Activated CD8-positive, alpha-beta memory T cell treated with anti-CD3 and anti-CD28 coated beads, Interleukin-2, amount 10 ng/mL, durations not matched to agents 7 days and 5 days (primary cell): ENCODE results near the gene FKBP2. TPM values are rescaled to one million over a fixed set of nuclear protein-coding genes. Genes with fewer than 3 reads are reported as not detected.

Experiments used
- ATAC-seq: fragments of 150-1000 bp; cut with Tn5 transposase; one replicate; pipeline ENCODE4 v1.10.0; 2021; ENCODE audit warnings: moderate library complexity
- CTCF ChIA-PET: fragments of 350-600 bp; sonication (Branson Sonifier 250); formaldehyde crosslinking; loops from one replicate; lab custom pipeline; 2021; ENCODE audit warnings: antibody characterized with exemption; lab: Charles Lee
- DNase-seq: peaks from one replicate; pipeline ENCODE4 v3.0.0-alpha.2; 2020
- H3K27ac Mint-ChIP-seq: one replicate; pipeline ENCODE4 v1.8.0; 2021; ENCODE audit warnings: mild to moderate bottlenecking, mixed read lengths
- H3K27me3 Mint-ChIP-seq: one replicate; pipeline ENCODE4 v1.8.0; 2021; ENCODE audit warnings: mixed read lengths
- H3K36me3 Mint-ChIP-seq: one replicate; pipeline ENCODE4 v1.8.0; 2021; ENCODE audit warnings: mild to moderate bottlenecking, mixed read lengths
- H3K4me1 Mint-ChIP-seq: one replicate; pipeline ENCODE4 v1.8.0; 2021; ENCODE audit warnings: mixed read lengths
- H3K4me3 Mint-ChIP-seq: one replicate; pipeline ENCODE4 v1.8.0; 2021; ENCODE audit warnings: mild to moderate bottlenecking, moderate library complexity, mixed read lengths
- H3K9me3 Mint-ChIP-seq: one replicate; pipeline ENCODE4 v1.8.0; 2022; ENCODE audit warnings: low read depth, mixed read lengths
- total RNA-seq, 2 experiments: library from RNA; stranded (reverse); gene quantifications; one replicate each; pipeline ENCODE4 v1.2.3, GENCODE V29; 2021

The FKBP2 gene
- total RNA-seq, 2 experiments from 2014 or later: 23.4 to 23.9 TPM

DNA sequence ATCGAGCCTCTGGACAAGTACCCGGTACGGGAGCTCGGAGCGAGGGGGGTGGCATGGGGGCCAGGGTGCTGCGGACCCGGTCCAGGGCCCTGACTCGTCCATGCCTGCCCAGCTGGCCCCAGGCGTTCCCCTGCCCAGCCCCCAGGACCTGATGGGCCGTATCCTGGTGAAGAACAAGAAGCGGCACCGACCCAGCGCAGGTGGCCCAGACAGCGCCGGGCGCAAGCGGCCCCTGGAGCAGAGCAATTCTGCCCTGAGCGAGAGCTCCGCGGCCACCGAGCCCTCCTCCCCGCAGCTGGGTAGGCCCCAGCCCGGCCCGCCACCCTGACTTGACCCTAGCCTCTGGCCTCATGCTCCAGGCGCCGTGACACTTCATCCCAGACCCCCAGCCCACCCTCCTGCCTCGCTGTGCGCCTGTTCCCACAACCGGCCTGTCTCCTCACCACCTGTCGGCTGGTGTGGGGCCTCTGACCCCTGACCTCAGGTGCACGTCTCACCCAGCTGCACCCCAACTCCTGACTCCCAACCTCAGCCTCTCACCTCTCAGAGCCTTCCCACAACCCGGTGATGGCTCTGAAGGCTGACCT, 18.1 kb downstream of the FKBP2 start:
- Mint-ChIP-seq H3K27me3 (no peaks in the 10 kb centered on the region), H3K27ac (no peak overlapping the region), H3K36me3 (peaks cover 17% of the 10 kb centered on the region), H3K4me1 (peaks cover 13% of the 10 kb centered on the region), H3K4me3 (no peak overlapping the region), H3K9me3 (no peaks in the 10 kb centered on the region)
- CTCF ChIA-PET: interaction anchor here (1.1 to 1.7 kb wide), 4 partner anchors 9 to 69 kb away, joined by 3 to 6 read pairs (median 3); no protein-coding TSS in a partner anchor
- ATAC-seq (no peak), DNase-seq (no peak)

DNA sequence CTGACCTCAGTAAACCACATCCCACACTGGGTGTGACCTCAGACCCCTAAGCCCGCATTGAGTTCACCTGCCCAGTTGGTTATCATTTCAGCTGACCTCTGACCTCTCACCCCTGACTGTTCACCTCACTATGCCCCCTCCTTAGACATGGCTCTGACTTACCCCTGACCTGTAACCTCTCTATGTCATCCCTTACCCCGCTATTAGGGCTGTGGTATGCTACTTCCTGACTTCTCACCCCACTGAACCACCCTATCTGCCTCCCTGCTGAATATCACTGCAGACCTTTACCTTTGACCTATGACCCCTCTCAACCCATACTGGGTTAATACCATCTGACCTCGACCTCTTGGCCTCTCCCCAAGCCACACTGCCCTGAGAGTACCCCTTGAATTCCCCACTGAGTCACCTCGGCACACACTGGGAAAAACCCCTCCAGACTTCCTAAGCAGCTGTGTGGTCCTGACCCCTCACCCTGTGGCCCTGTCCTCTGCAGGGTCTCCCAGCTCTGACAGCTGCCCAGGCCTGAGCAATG, 18.7 kb downstream of the FKBP2 start:
- Mint-ChIP-seq H3K27ac (peak overlapping the region; percentile 49), H3K4me3 (no peak overlapping the region), H3K27me3 (no peaks in the 10 kb centered on the region)

DNA sequence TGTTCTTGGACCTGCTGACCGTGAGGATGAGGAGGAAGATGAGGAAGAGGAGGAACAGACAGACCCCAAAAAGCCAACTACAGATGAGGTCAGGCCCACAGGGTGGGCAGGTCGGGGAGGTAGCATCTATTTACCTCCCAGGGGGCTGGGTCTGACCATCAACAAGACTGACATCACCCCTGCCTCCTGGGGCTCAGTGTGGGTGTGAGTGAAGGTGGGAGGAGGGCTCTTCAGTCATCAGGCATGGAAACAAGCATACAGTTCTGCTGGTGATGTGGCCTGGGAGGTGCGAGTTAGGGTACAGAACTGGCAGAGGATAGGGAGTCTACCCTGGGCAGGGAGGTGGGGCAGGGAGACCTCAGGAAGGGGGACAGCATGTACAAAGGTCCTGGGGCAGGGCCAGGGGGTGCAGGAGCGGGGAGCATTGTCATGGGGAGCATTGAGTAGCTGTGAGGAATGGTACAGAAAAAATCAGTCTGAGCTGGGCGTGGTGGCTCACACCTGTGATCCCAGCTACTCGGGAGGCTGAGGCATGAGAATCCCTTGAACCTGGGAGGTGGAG, 19.3 kb downstream of the FKBP2 start:
- Mint-ChIP-seq H3K36me3 (peaks cover 16% of the 10 kb centered on the region), H3K4me1 (peaks cover 11% of the 10 kb centered on the region), H3K27me3 (no peaks in the 10 kb centered on the region), H3K9me3 (no peaks in the 10 kb centered on the region), H3K4me3 (no peak overlapping the region), H3K27ac (peak overlapping the region; percentile 13)
- peak; percentile 18 for ATAC-seq
- no peak for DNase-seq
- CTCF ChIA-PET: interaction anchor here (1.3 to 2.3 kb wide), 2 partner anchors 8 to 10 kb away, joined by 4 to 7 read pairs; no protein-coding TSS in a partner anchor

More for the DNA sequence above, 18.7 kb downstream of the FKBP2 start:
- Mint-ChIP-seq H3K36me3 (peaks cover 17% of the 10 kb centered on the region), H3K9me3 (no peaks in the 10 kb centered on the region), H3K4me1 (peaks cover 11% of the 10 kb centered on the region)
- no peak for ATAC-seq
- CTCF ChIA-PET: interaction anchor here (1.2 to 2.3 kb wide), 3 partner anchors 8 to 52 kb away, joined by 3 to 7 read pairs (median 4); no protein-coding TSS in a partner anchor
- no peak for DNase-seq

DNA sequence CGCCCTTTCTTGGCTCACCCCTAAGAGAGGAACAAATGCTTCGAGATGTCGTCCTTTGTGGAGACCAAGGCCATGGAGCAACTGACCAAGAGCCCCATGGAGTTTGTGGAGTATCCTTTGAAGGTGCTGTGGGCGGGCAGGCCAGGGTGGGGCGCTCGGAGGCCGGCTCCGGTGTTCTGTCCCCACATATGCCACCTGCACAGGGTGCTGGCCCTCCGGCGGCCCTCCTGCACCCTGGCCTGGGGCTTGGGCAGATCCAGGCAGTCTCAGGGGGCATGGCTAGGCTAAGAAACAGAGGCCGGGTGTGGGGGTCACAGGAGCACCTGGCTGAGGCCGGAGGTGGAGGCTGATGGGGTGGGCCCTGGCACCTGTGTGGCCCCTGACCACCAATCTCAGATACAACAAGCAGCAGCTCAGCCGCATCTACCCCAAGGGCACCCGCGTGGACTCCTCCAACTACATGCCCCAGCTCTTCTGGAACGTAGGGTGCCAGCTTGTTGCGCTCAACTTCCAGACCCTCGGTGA, 20.7 kb downstream of the FKBP2 start:
- H3K27ac Mint-ChIP-seq: no peak overlapping the region
- ATAC-seq (no peak), DNase-seq (no peak)
- no peaks in the 10 kb centered on the region for H3K9me3 Mint-ChIP-seq
- CTCF ChIA-PET: interaction anchor here (0.7 to 2.3 kb wide), 3 partner anchors 11 to 17 kb away, joined by 3 to 7 read pairs (median 3); partner anchors contain the start of gene PLCB3
- peaks cover 11% of the 10 kb centered on the region for H3K4me1 Mint-ChIP-seq
- peaks cover 14% of the 10 kb centered on the region for H3K36me3 Mint-ChIP-seq
- no peak overlapping the region for H3K4me3 Mint-ChIP-seq
- H3K27me3 Mint-ChIP-seq: no peaks in the 10 kb centered on the region

DNA sequence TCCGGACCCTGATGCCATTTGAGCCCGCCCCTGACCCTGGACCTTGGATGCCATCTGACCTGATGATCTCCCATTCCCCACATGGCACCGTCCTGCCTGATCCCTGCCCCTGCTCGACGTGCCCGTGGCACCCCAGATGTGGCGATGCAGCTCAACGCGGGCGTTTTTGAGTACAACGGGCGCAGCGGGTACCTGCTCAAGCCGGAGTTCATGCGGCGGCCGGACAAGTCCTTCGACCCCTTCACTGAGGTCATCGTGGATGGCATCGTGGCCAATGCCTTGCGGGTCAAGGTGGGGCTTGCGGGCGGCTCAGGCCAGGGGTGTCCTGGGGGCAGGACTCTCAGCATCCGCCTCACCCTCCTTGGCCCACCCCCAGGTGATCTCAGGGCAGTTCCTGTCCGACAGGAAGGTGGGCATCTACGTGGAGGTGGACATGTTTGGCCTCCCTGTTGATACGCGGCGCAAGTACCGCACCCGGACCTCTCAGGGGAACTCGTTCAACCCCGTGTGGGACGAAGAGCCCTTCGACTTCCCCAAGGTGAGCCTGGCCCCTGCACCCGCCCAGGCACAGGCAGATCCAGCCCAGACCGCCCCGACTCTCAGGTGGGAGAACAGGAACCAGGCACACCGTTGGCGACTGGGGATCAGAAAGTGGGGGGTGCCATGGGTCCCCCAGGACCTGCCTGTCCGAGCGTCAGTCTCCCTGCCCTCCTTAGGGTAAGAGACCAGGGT, 21.5 kb downstream of the FKBP2 start:
- Mint-ChIP-seq H3K4me3 (no peak overlapping the region), H3K9me3 (no peaks in the 10 kb centered on the region), H3K4me1 (peaks cover 13% of the 10 kb centered on the region), H3K27ac (no peak overlapping the region), H3K27me3 (no peaks in the 10 kb centered on the region), H3K36me3 (peaks cover 14% of the 10 kb centered on the region)
- DNase-seq (no peak), ATAC-seq (no peak)
- CTCF ChIA-PET: interaction anchor here (0.7 to 3.6 kb wide), 3 partner anchors 11 to 18 kb away, joined by 3 to 28 read pairs (median 3); partner anchors contain the start of gene PLCB3

DNA sequence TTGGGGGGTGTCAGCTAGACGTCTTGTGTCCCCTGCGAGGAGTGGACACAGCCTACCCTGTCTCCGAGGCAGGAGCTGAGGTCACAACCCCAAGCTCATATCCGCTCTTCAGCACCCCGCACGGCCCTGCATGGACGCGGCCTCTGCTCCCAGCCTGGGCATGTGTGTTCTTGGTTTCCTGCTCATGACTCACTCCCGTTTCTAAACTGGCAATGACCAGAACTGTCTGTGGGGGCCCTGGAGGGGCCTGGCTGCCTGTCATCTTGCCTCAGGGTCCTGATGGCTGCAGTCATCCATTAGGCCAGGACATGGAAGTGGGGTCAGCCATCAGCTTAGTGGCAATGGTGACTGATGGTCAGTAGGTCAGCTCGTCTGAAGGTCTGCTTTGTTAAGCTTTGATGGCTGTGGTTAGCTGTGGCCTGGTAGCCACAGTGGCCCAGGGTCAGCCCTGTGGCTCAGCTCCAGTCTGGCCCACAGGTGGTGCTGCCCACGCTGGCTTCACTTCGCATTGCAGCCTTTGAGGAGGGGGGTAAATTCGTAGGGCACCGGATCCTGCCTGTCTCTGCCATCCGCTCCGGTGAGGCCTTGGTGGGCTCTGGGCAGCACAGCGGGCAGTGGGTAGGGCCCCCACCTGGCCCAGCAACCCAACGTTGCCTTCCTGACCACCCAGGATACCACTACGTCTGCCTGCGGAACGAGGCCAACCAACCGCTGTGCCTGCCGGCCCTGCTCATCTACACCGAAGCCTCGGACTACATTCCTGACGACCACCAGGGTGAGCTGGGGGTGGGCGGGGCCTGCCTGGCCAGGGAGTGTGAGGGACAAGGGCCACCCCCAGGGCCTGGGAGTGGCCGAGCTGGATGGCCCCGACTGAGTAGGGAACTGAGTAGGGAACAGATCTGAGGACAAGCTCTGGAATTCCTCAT, 22.4 kb downstream of the FKBP2 start:
- no peak overlapping the region for H3K27ac Mint-ChIP-seq
- peaks cover 12% of the 10 kb centered on the region for H3K36me3 Mint-ChIP-seq
- ATAC-seq: no peak
- no peak overlapping the region for H3K4me3 Mint-ChIP-seq
- DNase-seq: no peak
- H3K4me1 Mint-ChIP-seq: peaks cover 21% of the 10 kb centered on the region
- no peaks in the 10 kb centered on the region for H3K27me3 Mint-ChIP-seq
- CTCF ChIA-PET: interaction anchor here (2.1 to 3.6 kb wide), 2 partner anchors 12 to 38 kb away, joined by 9 to 28 read pairs; partner anchors contain the start of genes CATSPERZ and PLCB3
- no peaks in the 10 kb centered on the region for H3K9me3 Mint-ChIP-seq

DNA sequence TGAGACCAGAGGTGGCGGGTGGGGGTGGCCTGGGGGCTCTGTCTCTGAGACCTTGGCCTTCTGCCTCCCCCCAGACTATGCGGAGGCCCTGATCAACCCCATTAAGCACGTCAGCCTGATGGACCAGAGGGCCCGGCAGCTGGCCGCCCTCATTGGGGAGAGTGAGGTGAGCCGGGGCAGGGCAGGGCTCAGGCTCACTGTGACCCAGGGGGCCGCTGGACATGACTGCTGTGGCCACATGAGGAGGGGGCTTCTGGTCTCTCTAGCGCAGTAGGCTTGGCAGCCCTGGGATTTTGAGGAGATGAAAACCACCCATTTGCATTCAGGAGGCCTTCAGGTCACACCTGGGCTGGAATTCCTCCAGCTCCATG, 23.0 kb downstream of the FKBP2 start:
- Mint-ChIP-seq H3K4me3 (no peak overlapping the region), H3K9me3 (no peaks in the 10 kb centered on the region), H3K27me3 (no peaks in the 10 kb centered on the region), H3K27ac (no peak overlapping the region), H3K4me1 (peaks cover 27% of the 10 kb centered on the region), H3K36me3 (peaks cover 14% of the 10 kb centered on the region)
- DNase-seq (no peak), ATAC-seq (no peak)
- CTCF ChIA-PET: interaction anchor here (2.1 to 3.6 kb wide), 2 partner anchors 12 to 37 kb away, joined by 9 to 28 read pairs; partner anchors contain the start of genes CATSPERZ and PLCB3

DNA sequence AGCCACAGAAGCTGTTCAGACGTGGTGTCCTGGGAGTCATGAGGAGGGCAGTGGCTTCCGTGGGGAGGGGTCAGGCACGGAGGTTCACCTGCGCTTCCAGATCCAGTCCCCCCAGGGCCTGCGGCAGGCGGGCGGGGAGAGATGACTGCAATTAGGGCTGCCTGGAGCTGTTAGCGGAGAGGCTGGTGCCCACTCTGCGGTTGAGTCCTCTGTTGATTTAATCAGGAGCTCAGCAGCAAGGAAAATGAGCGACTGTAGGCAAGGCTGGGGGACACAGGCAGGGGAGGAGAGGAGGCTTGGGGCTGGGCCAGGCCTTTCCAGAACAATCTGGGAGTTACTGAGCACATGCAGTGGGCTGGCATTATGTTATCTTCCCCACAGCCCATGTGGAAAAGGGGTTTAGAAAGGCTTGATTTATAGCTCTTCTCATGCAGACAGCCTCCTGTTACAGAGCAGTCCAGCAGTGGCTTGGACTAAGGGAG, 23.5 kb downstream of the FKBP2 start:
- H3K9me3 Mint-ChIP-seq: no peaks in the 10 kb centered on the region
- CTCF ChIA-PET: interaction anchor here (2.1 to 3.6 kb wide), 2 partner anchors 13 to 36 kb away, joined by 9 to 28 read pairs; partner anchors contain the start of genes CATSPERZ and PLCB3
- H3K4me3 Mint-ChIP-seq: no peak overlapping the region
- ATAC-seq: no peak
- H3K27me3 Mint-ChIP-seq: no peaks in the 10 kb centered on the region
- no peak overlapping the region for H3K27ac Mint-ChIP-seq
- peaks cover 12% of the 10 kb centered on the region for H3K36me3 Mint-ChIP-seq
- H3K4me1 Mint-ChIP-seq: peaks cover 25% of the 10 kb centered on the region
- no peak for DNase-seq

DNA sequence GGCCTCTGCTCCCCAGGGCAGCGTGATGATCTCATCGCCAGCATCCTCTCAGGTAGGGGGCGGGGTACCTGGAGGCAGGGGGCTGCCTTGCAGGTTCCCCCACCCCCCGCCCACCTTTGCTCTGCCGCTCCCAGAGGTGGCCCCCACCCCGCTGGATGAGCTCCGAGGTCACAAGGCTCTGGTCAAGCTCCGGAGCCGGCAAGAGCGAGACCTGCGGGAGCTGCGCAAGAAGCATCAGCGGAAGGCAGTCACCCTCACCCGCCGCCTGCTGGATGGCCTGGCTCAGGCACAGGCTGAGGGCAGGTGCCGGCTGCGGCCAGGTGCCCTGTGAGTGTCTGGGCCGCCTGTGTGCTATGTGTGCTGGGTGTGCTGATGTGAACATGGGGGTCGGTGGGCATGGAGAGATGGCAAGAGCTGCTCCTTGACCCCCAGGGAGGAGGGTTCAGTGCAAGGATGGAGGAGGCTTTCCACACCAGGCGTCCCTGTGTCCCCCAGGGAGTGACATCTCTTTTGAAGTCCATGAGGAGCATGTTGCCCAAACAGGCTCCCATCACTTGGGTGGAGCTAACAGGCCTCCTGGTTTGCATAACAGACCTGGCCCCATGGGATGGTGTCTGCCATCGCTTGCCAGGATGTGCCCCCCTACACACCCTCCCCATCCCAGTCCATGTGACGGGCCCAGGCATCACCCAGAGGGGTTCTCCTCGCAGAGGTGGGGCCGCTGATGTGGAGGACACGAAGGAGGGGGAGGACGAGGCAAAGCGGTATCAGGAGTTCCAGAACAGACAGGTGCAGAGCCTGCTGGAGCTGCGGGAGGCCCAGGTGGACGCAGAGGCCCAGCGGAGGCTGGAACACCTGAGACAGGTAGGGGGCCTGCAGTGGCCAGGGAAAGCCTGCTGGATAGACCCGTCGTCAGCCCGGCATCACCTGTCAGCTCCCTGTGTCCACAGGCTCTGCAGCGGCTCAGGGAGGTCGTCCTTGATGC, 24.6 kb downstream of the FKBP2 start:
- H3K4me1 Mint-ChIP-seq: peaks cover 25% of the 10 kb centered on the region
- no peak overlapping the region for H3K27ac Mint-ChIP-seq
- no peaks in the 10 kb centered on the region for H3K27me3 Mint-ChIP-seq
- no peak for ATAC-seq
- peaks cover 9% of the 10 kb centered on the region for H3K36me3 Mint-ChIP-seq
- no peak for DNase-seq
- CTCF ChIA-PET: interaction anchor here (0.8 to 3.6 kb wide), 5 partner anchors 11 to 39 kb away, joined by 3 to 28 read pairs (median 5); partner anchors contain the start of genes CATSPERZ, ESRRA and PLCB3
- no peak overlapping the region for H3K4me3 Mint-ChIP-seq
- no peaks in the 10 kb centered on the region for H3K9me3 Mint-ChIP-seq

DNA sequence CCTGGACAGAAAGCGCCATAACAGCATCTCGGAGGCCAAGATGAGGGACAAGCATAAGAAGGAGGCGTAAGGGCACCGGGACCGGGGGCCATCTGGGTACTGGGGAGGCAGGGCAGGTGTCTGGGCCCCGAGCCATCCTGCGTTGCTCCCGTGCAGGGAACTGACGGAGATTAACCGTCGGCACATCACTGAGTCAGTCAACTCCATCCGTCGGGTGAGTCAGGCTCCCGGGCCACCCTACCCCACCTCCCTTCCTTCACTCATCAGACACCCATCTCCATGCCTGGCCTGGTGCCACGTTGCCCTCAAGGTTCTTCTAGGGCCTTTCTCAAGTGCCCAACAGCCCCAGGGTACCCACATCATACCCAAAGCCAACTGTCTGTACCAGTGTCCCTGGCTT, 25.4 kb downstream of the FKBP2 start:
- DNase-seq (no peak), ATAC-seq (no peak)
- H3K36me3 Mint-ChIP-seq: peaks cover 9% of the 10 kb centered on the region
- H3K27ac Mint-ChIP-seq: no peak overlapping the region
- H3K9me3 Mint-ChIP-seq: no peaks in the 10 kb centered on the region
- CTCF ChIA-PET: interaction anchor here (0.8 to 6.1 kb wide), 3 partner anchors 12 to 39 kb away, joined by 3 to 68 read pairs (median 5); partner anchors contain the start of genes ESRRA and PLCB3
- H3K4me1 Mint-ChIP-seq: peaks cover 25% of the 10 kb centered on the region
- H3K27me3 Mint-ChIP-seq: no peaks in the 10 kb centered on the region
- H3K4me3 Mint-ChIP-seq: no peak overlapping the region
